HG03196 (cell line): ENCODE measurements around the gene LRP5.
A peak's percentile ranks its signal among the peaks of the same experiment; 100 is the strongest.

ENCODE experiments used
- ATAC-seq: cut with Tn5 transposase; IDR thresholded peaks from one replicate; pipeline ENCODE4 v1.9.1; 2021; ENCODE audit not compliant: unreplicated experiment

Gene LRP5

DNA sequence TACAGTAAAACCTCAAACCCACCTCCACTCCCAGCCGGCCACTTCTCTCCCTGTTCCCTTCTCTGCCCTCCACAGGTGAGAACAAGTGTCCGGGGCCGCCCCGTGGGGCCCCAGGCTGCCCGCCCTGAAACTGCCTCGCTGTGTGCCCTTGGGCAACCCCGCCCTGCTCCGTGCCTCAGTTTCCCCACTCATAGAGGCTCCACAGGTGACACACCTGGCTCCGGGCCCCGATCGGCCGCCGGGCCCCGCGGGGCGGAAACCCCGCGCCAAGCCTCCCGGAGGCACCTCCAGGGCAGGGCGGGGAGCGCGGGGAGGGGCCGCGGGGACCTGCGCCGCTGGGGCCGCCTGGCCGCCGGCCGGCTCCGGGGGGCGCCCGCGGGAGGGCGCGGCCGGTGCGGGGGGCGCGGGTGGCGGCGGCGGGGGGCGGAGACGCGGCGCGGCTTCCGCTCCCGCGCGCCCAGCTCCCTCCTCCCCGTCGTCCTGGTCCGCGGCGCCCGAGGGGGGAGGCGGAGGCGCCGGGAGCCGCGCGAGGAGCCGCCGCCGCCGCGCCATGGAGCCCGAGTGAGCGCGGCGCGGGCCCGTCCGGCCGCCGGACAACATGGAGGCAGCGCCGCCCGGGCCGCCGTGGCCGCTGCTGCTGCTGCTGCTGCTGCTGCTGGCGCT, at the start of gene LRP5:
LRP5 (plus strand) TSS at position 475 of the 663 bp plus-strand sequence; CDS start at position 599, 124 bp downstream.
- no peak for ATAC-seq

DNA sequence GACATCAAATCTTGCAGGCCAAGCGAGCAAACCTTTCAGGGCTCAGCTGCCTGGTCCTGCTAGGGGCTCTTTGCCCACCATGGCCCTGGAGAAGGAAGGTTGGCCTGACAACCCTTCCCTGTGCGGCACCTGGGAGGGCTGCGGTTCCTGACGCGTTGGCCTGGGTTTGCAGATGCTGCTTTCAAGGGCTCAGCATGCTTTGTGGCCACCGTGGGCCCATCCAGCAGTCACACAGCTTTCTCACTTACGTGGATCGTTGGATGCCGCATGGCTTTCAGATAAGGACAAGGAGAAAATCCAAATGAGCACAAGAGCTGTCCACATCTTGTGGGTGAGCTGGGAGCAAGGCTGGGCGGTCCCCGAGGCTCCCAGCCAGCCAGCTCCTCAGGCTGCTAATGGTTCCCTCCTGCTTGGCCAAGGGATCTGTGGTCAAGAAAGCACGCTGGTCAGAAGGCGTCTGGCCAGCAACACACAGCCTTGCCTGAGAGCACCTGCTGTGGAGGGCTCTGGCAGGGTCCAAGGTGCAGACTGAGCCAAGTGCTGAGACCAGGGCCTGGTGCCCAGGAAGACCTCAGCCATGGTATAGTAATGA, 48.9 kb upstream of the LRP5 start:
- ATAC-seq = no peak

DNA sequence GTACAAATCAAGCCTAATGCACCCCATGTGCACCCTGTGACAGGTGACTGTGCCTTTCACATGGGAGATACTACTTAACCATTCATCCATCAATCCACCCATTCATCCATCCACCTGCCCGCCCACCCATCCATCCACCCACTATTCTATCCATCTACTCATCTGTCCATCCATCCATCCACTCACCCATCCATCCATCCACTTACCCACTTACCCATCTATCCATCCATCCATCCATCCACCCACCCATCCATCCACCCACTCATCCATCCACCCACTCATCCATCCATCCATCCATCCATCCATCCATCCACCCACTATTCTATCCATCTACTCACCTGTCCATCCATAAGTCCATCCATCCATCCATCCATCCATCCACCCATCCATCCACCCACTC, 48.1 kb upstream of the LRP5 start:
- ATAC-seq = no peak

DNA sequence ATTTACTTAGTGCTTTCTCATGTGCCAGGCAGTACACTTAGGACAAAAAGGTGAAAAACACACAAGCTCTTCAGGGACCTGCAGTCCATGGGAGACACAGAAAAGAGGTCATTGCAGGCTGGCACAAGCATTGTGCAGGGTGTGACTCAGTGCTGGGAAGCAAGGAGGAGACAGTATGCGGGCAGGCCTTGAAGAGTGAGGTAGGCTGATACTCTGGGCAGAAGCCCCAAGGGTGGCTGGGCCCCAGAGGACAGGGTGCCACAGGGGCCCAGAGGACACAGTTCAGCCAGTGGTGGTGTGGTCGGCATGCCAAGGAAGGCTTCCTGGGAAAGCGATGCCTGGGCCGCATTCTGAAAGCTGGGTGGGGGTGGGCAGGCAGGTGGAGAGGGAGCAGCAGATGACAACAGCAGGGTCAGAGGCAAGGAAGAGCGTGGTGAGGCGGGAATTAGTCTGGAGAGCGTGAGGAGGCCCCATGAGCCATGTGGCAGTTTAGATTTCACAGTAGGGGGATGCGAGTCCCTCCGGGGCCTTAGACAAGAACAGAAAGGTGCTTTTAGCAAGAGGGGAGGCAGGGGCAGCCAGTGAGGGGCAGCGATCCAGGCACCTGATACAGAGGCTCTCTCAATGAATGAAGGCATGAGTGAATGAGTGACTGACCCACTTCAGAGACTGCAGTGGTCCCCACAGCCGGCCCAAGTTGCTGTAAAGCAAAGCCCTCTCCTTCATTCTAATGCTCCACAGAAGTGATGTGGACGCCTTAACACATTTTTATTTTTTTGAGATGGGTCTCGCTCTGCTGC, 47.5 kb upstream of the LRP5 start:
- no peak for ATAC-seq

DNA sequence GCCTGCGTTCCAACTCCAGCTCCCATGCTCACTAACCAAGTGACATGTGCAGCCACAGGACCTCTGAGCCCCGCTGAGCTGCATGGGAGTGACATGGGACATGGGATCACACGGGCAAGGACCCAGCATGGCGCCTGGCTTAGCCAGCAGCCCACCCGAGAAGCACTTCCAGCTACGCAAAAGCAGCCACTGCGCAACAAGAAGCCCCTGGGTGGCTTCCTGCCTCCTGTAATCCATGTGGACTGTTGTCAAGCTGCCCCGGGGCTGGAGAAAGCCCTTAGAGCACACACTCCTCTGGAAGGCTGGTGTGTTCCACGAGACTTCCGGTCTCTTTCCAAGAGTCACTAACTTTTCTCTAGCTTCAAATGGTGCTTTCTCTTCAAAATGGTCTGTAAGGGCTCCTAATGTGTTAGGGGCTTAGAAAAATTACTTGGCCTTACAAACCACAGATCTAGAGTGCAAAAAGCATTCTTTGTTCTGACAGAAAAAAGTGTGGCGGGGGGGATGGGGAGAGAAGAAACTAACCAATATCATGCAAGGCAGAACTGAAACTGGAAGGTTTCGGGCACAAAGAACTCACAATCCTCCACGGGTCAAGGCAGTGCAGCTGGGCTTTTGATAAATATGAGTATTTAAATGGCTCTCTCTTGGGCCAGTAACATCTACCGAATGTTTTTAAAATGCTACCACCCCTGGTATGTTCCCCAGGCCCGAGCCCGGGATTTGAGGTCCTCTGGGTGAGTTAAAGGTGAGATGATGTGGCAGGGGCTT, 46.1 kb upstream of the LRP5 start:
- ATAC-seq = peak; percentile 50

DNA sequence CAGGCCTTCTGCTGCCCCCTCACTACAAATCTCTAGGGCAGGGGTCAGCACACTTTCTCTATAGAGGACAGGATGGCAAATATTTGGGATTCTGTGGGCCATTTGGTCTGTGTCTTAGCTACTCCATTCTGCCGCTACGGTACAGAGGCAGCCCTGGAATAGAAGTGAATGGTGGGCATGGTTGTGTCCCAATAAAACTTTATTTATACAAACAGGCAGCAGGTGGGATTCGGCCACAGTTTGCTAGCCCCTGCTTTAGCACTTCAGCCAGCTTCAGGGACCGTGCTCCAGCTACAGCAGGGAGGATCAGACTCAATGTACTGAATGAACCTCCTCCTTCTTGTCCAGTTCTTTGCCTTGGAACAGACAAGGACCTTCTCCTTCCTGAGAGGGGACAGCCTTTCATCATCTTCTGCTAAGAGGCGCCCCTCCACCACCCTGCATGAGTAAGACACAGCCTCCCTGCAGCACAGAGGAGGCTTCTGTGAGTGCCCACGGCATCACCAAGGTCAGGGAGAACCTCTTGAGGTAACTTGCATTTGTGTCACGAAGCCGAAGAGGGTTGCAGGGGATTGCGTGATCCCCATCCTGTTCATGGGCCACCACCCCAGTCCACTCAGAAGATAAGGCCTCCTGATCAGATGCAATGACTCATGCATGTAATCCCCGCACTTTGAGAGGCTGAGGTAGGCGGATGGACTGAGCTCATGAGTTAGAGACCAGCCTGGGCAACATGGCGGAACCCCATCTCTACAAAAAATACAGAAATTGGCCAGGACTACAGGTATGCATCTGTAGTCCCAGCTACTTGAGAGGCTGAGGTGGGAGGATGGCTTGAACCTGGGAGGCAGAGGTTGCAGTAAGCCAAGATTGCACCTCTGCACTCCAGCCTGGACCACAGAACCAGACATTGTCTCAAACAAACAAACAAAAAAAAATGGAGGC, 45.2 kb upstream of the LRP5 start:
- ATAC-seq = no peak

DNA sequence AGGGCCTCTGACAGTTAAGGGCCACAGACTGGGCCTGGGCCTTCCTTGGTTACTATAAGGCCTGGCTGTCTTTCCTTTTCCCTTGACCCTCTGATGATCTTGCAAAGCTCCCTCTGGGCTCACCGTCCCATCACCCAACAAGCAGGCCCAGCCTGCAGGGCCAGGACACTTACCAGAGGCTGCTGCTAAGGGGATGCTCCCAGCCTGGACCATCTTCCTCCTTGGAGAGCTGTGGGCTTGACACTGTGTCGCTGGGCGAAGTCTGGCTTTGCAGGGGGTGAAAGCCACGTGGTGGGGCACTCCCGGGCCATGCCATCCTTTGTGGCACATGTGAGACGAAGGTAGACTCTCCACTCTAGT, 44.5 kb upstream of the LRP5 start:
- ATAC-seq = no peak

DNA sequence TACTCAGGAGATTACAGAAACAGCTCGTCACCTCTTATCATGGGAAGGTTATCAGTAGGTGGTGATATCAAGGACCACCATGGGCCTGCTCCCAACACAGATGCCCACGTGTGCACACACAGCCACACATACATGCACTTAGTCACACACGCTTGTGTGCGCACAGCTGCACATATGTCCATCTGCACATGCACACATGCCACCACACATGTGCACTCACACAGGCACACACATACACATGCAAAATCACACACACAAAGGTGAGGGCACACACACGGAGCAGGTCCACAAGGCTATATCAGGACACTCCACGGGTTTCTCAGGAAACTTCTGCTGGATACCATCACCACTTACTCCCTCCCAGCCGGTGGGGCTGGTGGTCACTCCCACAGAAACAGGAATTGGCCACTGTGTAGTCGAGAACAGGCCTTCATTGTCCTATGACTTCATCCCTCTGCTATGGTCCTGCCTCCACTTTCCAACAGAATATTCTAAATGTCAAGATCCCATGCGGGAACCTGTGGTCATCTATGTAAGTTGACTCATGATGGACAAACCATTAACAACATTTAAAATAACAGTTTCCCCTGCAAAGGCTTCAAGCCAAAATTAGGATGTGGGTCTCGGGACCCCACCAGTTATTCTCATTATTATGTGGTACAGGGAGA, 42.8 kb upstream of the LRP5 start:
- no peak for ATAC-seq

DNA sequence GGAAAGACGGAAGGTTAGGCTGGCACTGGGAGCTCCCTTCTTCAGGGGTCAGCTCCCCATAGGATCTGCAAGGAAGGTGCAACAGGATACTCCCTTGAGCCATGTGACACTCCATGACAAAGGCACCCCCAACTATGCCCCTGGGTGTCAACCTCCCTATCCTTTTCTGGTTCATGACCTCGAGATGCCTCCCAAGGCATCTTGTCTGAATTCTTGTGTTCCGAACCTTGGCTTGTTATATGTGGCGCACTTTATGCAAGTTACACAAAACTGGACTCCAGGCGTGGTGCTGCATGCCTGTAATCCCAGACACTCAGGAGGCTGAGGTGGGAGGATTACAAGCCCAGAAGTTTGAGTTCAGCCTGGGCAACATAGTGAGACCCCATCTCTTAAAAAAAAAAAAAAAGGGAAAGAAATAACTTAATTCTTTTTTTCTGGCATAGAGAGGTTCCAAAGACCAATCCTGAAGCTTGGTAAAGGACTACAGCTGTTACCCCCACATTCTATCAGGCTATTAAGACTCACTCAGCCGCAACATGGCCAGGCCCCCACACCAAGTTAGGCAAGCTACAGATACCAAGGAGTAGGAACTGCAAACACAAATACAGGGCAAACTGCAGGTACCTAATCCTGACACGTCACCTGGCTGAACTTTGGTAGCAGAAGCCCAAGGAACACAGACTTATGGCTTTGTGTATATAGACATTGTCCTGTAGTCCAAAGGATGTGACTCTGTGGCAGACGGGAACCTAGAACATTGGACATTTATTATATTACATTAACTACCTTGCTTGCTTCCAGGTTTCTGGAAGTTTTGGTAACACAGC, 42.0 kb upstream of the LRP5 start:
- ATAC-seq = no peak

DNA sequence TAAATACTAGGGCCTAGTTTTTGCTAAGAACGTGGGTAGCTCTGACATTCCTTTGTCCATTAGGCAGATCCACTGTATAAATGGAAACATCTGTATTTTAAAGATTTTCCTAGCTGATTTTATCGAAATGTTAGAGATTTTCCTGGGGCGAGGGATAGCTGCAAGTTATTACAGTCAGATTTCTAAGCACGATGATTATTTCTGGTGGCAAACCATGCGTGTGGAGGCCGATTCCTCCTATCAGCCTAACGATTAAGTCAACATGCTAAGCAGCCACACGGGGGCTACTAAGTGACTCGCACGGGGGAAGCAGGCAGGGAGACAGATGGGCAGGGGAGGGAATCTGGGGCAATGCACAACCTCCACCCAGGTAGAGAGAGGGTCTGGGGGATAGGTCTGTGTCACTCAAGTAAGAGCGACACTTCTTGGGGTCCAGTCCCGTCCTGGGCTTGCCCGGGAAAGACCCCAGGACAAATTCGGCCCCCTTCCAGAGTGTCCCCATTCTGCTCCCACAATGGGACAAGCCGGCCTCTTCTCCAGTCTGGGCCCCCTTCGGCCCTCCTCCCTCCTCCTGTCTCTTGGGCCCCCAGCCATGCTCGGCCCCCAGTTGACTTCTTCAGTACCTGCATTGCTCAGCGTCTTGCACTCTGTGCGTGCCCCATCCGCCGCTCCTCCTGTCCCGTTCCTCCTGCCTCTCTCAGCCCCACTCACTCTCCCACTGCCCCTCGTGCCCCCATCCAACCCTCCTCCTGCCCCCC, 41.2 kb upstream of the LRP5 start:
- ATAC-seq = peak; percentile 18

DNA sequence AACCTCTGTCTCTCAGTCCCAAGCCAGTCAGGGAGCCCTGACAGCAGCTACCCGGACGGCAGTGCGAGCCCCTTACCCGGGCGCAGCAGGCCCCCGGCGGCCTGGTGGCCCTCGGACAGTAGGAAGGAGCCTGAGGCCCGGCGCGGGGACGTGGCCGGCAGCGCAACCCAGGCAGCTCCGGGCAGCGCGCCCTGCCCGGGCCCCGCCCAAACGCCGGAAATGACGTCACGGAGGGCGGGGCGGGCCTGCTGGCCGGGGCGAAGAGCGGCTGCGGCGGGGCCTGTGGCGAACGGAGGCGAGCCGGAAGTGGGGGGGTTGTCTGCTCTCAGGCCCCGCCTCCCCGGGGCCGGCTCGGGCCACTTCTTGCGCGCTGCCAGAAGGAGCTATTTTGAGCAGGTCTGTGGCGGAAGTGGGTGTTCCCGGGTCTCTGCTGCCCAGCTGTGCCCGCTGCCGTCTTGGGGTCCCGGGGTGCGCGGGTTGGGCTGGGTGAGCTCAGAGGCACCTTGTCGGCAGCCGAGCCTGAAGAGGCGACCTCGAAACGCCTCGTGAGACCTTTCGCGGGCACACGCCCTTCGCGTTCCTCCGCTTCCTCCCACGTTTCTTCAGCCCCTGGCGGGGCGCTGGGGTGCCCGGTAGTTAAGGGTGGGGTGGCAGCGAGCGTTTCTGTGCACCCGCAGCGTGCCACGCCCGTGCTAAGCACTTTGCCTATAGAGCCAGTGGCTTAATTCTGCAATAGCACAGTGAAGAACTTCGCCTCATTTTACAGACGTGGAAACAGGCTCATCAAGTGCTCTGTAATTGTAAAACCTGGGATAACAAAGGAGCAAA, 40.4 kb upstream of the LRP5 start, which contains the start of gene C11orf24:
C11orf24 (minus strand) TSS at position 193 of the 828 bp plus-strand sequence. CDS start 8,206 bp downstream, outside the sequence.
- peak; percentile 74 for ATAC-seq

DNA sequence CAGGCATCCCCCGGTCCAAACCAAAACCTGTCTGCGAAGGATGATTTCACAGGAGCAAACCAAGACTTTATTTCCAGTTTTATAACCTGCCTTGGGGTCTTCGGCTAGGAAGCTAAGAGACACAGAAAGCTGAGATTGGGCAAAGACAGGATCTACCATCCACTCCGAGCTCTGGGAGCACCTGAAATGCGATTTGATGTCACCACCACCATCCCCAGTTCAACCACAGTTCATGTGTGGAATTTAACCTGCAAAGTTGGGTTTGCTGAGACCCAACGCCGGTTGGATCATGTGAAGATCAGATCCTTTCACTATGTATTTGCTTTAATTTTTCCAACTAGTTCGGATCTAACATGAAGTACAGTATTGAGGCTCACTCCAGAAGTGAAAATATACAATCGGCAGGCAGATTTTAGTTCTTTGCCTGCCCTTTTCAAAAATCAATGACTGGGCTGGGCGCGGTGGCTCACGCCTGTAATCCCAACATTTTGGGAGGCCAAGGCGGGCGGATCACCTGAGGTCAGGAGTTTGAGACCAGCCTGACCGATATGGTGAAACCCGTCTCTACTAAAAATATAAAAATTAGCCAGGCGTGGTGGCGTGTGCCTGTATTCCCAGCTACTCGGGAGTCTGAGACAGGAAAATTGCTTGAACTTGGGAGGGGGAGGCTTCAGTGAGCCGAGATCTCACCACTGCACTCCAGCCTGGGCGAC, 39.2 kb upstream of the LRP5 start:
- no peak for ATAC-seq

DNA sequence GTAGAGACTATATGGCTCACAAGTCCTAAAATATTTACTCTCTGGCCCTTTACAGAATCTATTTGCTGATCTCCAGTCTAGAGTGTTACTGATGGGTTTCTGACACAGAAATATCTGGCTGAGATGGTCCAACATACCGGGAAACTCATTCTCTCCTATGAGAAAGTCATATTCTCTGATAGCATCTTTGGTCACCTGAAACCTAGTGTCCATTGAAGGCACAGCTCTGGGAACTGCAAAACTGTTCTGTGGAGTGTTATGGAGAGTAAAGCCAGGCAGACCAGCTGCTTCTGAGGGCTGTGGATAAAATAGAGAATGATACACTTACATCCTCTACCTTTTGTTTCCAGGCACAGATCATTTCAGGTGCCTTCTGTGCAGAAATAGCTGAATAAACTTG, 38.1 kb upstream of the LRP5 start:
- no peak for ATAC-seq

DNA sequence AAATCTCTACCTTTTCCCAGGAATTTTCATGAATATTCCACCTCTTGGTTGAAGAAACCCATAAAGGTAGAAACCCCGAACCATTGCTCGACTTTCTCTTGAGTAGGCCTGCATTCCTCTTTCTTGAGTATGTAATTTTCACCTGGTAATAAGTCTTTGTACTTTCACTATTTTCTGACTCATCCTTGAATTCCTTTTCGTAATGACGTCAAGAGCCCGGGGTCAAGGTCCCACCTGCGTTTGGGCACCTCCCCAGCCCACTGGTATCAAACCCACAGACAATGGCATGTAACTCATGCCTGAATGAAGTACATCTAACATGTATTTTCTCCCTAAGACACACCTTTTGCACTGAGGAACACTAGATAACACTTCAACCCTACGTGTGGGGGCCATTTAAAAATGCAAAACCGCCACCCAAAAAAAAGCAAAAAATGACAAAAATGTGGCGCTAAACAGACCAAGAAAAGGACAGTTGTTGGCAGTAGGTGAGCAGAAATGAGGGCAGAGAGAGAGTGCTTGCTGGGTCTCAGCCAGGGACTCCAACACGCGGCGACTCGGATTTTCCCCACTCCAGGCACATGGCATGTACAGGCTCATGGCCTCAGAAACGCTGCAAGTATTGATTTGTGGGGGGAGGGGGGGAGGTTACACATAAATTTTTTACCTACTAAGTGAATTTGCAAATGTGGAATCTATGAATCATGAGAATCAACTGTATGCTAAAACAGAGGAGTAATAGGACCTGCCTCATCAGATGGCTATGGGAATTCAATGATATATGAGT, 36.5 kb upstream of the LRP5 start:
- no peak for ATAC-seq

DNA sequence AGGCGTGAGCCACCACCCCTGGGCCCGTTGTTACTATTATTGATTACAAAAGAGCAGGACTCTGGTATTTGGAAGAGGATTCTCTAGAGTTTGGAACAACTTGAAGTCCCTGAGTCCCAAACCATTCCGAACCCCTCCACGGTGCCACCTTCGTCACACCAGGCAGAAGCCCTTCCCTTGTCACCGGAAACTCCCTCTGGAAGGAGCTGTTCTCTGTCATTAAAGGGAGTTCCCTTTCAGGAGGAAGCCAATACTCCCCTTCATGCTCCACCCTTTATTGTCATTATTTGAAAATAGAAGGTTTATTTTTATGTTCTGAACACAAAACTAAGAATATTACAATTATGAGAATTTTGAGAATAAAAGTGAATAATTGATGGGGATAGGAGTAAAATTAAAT, 35.5 kb upstream of the LRP5 start:
- ATAC-seq = no peak

DNA sequence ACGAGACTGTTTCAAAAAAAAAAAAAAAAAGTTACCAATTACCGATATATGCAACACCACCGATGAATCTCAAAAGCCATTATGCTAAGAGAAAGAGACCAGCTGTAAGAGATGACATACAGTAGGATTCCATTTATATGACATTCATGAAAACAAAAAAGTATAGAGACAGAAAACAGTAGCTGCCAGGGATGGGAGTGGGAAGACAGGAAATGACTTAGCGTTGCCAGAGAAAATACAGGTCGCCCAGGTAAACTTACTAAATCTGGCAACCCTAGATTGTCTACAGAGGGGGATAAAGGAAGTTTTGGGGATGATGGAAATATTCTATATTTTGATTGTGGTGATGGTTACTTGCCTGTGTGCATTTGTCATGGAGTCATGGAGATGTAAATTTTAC, 32.7 kb upstream of the LRP5 start:
- no peak for ATAC-seq
